Pancreas (tissue), 10 donors: Measurements from ENCODE around the gene ST7. TPM values are rescaled to one million over a fixed set of nuclear protein-coding genes. Genes with fewer than 3 reads are reported as not detected.

Experiments
- ATAC-seq, 4 donors: fragments of 200-7000 bp; cut with Tn5 transposase; one replicate each; pipeline versions ENCODE4 v1.8.0 to v1.9.1; 2020; ENCODE audit warnings: mild to moderate bottlenecking in 4 of 4, moderate library complexity in 4 of 4
- DNase-seq, 6 donors: peaks; one replicate each; pipeline ENCODE4 v3.0.0-alpha.2; 2020
- FAIRE-seq: peaks from 2 replicates; lab custom pipeline; 2012; peaks lifted over from hg19 to GRCh38; lab: Jason Lieb, UNC
- H3K27ac ChIP-seq, 4 donors: fragments of 200-600 bp; sonication (generic); 1 replicate in 3 of 4; 2 replicates in 1 of 4; pipeline versions ENCODE4 v1.5.0 to v1.8.0; 2020
- H3K27me3 ChIP-seq, 4 donors: fragments of 200-600 bp; one replicate each; pipeline ENCODE4 v1.8.0; 2021
- H3K36me3 ChIP-seq, 3 donors: fragments of 200-600 bp; sonication (generic) in 1 of 3; one replicate each; pipeline versions ENCODE4 v1.5.0 to v1.8.0; 2020 to 2021
- H3K4me1 ChIP-seq, 3 donors: fragments of 200-600 bp; one replicate each; pipeline ENCODE4 v1.8.0; 2021
- H3K4me3 ChIP-seq, 4 donors: fragments of 200-600 bp; sonication (generic) in 2 of 4; one replicate each; pipeline versions ENCODE4 v1.5.0 to v1.8.0; 2020 to 2021
- H3K9me3 ChIP-seq, 4 donors: fragments of 200-600 bp; one replicate each; pipeline ENCODE4 v1.8.0; 2021
- CTCF ChIP-seq, 4 donors: fragments of 200-600 bp; sonication (generic) in 3 of 4; IDR thresholded peaks; one replicate each; pipeline versions ENCODE4 v1.5.0 to v1.8.0; 2021; ENCODE audit warnings: antibody characterized with exemption in 4 of 4
- WGBS, 2 donors: extraction: QIAGEN DNeasy Blood & Tissue Kit; methylation state at CpG; one replicate each; pipeline ENCODE4 v1.1.7; 2013; 5-methylcytosine and 5-hydroxymethylcytosine counted together
- intact Hi-C, 3 donors: fragments of 100-400 bp; cut with DNase I; formaldehyde crosslinking; loops; one replicate each; pipeline versions ENCODE4 v1.11.1 to v1.14.2; 2022
- polyA plus RNA-seq, 2 donors: library from polyadenylated mRNA; stranded (reverse); fragments of 200-250 nt; gene quantifications; one replicate each; pipeline ENCODE4 v1.2.3, GENCODE V29; 2013
- total RNA-seq, 6 donors: library from RNA; stranded (reverse); fragmentation: NEBNext Ultra II Directional in 4 of 6; extraction: Animal tissue kit (Norgen Biotek cat#: 25700) in 4 of 6; gene quantifications; one replicate each; pipeline versions ENCODE4 v1.2.1 to v1.2.4, GENCODE V29; 2021 to 2023
- donor health status: healthy with polysubstance abuse.
- donor health status: DM: no; HTN: no; CAD: no; lungs with moderate emphysema.
- donor health status: DM: no; HTN: no; CAD: no.
- donor health status: control.
- donor health status: control.
- donor health status: Bipolar disorder and iron deficiency.
- donor health status: DM: yes; HTN: yes; CAD: no.
- donor health status: DM: no; HTN: no; CAD: no.
- donor health status: DM: no; HTN: no; CAD: no.
- donor health status: DM: yes; HTN: yes; CAD: no.

Gene ST7
- total and polyA plus RNA-seq, 8 donors: 8.2 to 20.2 (median 17.1) TPM

GRCh38 chr7:117219485-117219884 is 266.2 kb downstream of the ST7 start:
- DNase-seq (no peak), FAIRE-seq (no peak), ATAC-seq (no peak)
- Histone ChIP-seq H3K4me3 (no peak overlapping the region), H3K36me3 (no peaks in the 10 kb centered on the region), H3K27me3 (no peaks in the 10 kb centered on the region), H3K27ac (no peak overlapping the region), H3K9me3 (no peaks in the 10 kb centered on the region), H3K4me1 (no peaks in the 10 kb centered on the region)
- intact Hi-C loops: loop anchor here in 1 of 3 donors (10.0 kb wide), 1 partner anchor 165 kb away; no protein-coding TSS in a partner anchor
- WGBS, 2 donors: 93 to 96% methylated on average over 8 of the region's 8 CpGs
- TF ChIP-seq CTCF (IDR thresholded peaks at IDR 0.05): no peak

GRCh38 chr7:117220836-117221235 is 267.5 kb downstream of the ST7 start:
- intact Hi-C loops: no loop called here
- no peaks in the 10 kb centered on the region for H3K27me3 ChIP-seq
- H3K27ac ChIP-seq: no peak overlapping the region
- WGBS, 2 donors: 78 to 82% methylated on average over 5 of the region's 5 CpGs
- no peak overlapping the region for H3K4me3 ChIP-seq
- no peaks in the 10 kb centered on the region for H3K36me3 ChIP-seq
- no peaks in the 10 kb centered on the region for H3K4me1 ChIP-seq
- no peak for ATAC-seq
- TF ChIP-seq CTCF (IDR thresholded peaks at IDR 0.05): no peak
- H3K9me3 ChIP-seq: no peaks in the 10 kb centered on the region
- no peak for DNase-seq
- FAIRE-seq: no peak

- 89% methylated on average over 6 of the region's 6 CpGs for WGBS, 2 donors
- TF ChIP-seq CTCF (IDR thresholded peaks at IDR 0.05): no peak
- ATAC-seq (no peak), FAIRE-seq (no peak), DNase-seq (no peak)
- Histone ChIP-seq H3K4me1 (no peaks in the 10 kb centered on the region), H3K36me3 (no peaks in the 10 kb centered on the region), H3K4me3 (no peak overlapping the region), H3K27me3 (no peaks in the 10 kb centered on the region), H3K27ac (no peak overlapping the region), H3K9me3 (no peaks in the 10 kb centered on the region)
- intact Hi-C loops: no loop called here
Measured at GRCh38 chr7:117225536-117225935, 272.2 kb downstream of the ST7 start.

- DNase-seq: no peak
- H3K4me1 ChIP-seq: no peaks in the 10 kb centered on the region
- H3K9me3 ChIP-seq: no peaks in the 10 kb centered on the region
- no peak for FAIRE-seq
- no peaks in the 10 kb centered on the region for H3K36me3 ChIP-seq
- H3K27ac ChIP-seq: no peak overlapping the region
- intact Hi-C loops: no loop called here
- 80 to 81% methylated on average over 4 of the region's 4 CpGs for WGBS, 2 donors
- H3K4me3 ChIP-seq: no peak overlapping the region
- no peaks in the 10 kb centered on the region for H3K27me3 ChIP-seq
- no peak for TF ChIP-seq CTCF (IDR thresholded peaks at IDR 0.05)
- ATAC-seq: no peak
Measured at GRCh38 chr7:117227091-117227490, 273.8 kb downstream of the ST7 start.

- Histone ChIP-seq H3K9me3 (no peaks in the 10 kb centered on the region), H3K4me1 (no peaks in the 10 kb centered on the region), H3K27ac (no peak overlapping the region), H3K4me3 (no peak overlapping the region), H3K27me3 (no peaks in the 10 kb centered on the region), H3K36me3 (no peaks in the 10 kb centered on the region)
- intact Hi-C loops: no loop called here
- no peak for DNase-seq
- FAIRE-seq: no peak
- ATAC-seq: no peak
- TF ChIP-seq CTCF (IDR thresholded peaks at IDR 0.05): no peak
- 96% methylated on average over 3 of the region's 3 CpGs for WGBS, 2 donors
Measured at GRCh38 chr7:117229350-117229749, 276.0 kb downstream of the ST7 start.
